DND-41 (cell line): ENCODE results near the gene SYNCRIP.

Experiments
- ATAC-seq: fragments of 200-7000 bp; cut with Tn5 transposase; 3 replicates; pipeline ENCODE4 v1.9.1; 2021; ENCODE audit warnings: low read depth; ENCODE audit not compliant: insufficient read depth
- DNase-seq: peaks from one replicate; pipeline ENCODE4 v3.0.0-alpha.2; 2020
- H2AFZ ChIP-seq: 2 replicates; pipeline ENCODE4 v1.6.0; 2012; ENCODE audit warnings: low read depth, low read length
- H3K27ac ChIP-seq: 2 replicates; pipeline ENCODE4 v1.5.1; 2012; ENCODE audit warnings: low read length, inconsistent platforms
- H3K27me3 ChIP-seq: fragments of 200-600 bp; sonication (generic); 2 replicates; pipeline ENCODE4 v1.6.0; 2012; ENCODE audit warnings: low read length, mild to moderate bottlenecking, inconsistent platforms; ENCODE audit not compliant: insufficient read depth, poor library complexity
- H3K36me3 ChIP-seq: 2 replicates; pipeline ENCODE4 v1.5.1; 2012; ENCODE audit warnings: low read length, inconsistent platforms; ENCODE audit not compliant: insufficient read depth
- H3K4me1 ChIP-seq: 2 replicates; pipeline ENCODE4 v1.5.1; 2012; ENCODE audit warnings: mild to moderate bottlenecking, low read length; ENCODE audit not compliant: insufficient read depth
- H3K4me2 ChIP-seq: 2 replicates; pipeline ENCODE4 v1.6.0; 2012; ENCODE audit warnings: mild to moderate bottlenecking, moderate library complexity, low read length, inconsistent platforms; ENCODE audit not compliant: insufficient read depth
- H3K4me3 ChIP-seq, 2 experiments: fragments of 200-600 bp in 1 of 2; shearing (Covaris generic) in 1 of 2; 2 replicates each; pipeline ENCODE4 v1.5.1; 2012 to 2016; ENCODE audit warnings: inconsistent platforms in 2 of 2, low read length in 2 of 2, mild to moderate bottlenecking in 2 of 2, low read depth in 1 of 2, moderate library complexity in 1 of 2
- H3K79me2 ChIP-seq: 2 replicates; pipeline ENCODE4 v1.6.0; 2012; ENCODE audit warnings: low read length, inconsistent platforms; ENCODE audit not compliant: insufficient read depth
- H3K9ac ChIP-seq: 2 replicates; pipeline ENCODE4 v1.6.0; 2012; ENCODE audit warnings: low read depth, mild to moderate bottlenecking, inconsistent platforms, low read length, moderate library complexity
- H3K9me3 ChIP-seq: 2 replicates; pipeline ENCODE4 v1.5.1; 2012; ENCODE audit warnings: low read length, moderate library complexity, mild to moderate bottlenecking, inconsistent platforms; ENCODE audit not compliant: insufficient read depth, severe bottlenecking
- H4K20me1 ChIP-seq: 2 replicates; pipeline ENCODE4 v1.6.0; 2012; ENCODE audit warnings: low read length; ENCODE audit not compliant: insufficient read depth
- EZH2 ChIP-seq: IDR thresholded peaks from 3 replicates; pipeline ENCODE4 v1.6.1; 2012; ENCODE audit warnings: borderline replicate concordance, low read depth, mild to moderate bottlenecking, moderate library complexity, low read length, inconsistent platforms; ENCODE audit not compliant: severe bottlenecking
- TF ChIP-seq, protein P1 (sequence below): IDR thresholded peaks from 2 replicates; pipeline ENCODE4 v1.5.1; 2012; ENCODE audit warnings: borderline replicate concordance, low read length, moderate library complexity, mild to moderate bottlenecking; ENCODE audit not compliant: poor library complexity, severe bottlenecking; ENCODE audit errors: extremely low read depth

SYNCRIP gene

DNA sequence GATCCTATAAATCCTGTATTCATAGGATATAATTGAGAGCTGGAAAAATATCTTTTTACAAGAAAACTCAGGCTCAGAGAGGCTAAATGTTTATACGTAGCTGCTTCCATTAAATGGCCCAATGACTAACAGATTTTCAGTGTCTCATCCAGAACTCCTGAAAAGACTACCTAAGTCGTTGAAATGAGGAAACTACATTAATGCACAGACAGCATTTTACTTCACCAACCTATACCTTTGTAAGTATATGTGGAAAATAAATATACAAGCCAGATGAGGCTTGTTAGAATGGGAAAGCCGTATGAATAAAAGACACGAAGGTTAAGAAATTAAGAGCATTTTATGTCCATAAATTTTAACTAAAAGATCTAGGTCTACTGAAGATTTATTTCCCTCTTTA lies 40.6 kb downstream of the SYNCRIP start:
- Histone ChIP-seq H3K79me2 (no peaks in the 10 kb centered on the region), H3K4me3 (no peak overlapping the region), H4K20me1 (peaks cover 13% of the 10 kb centered on the region; the same call in 1 of the 2 replicates), H3K4me1 (no peaks in the 10 kb centered on the region), H3K9me3 (no peaks in the 10 kb centered on the region), H3K36me3 (peaks cover 11% of the 10 kb centered on the region; the same call in 1 of the 2 replicates), H3K27ac (no peak overlapping the region), H3K27me3 (no peaks in the 10 kb centered on the region), H2AFZ (no peak overlapping the region), H3K4me2 (no peak overlapping the region), H3K9ac (no peak overlapping the region)
- no peak for ATAC-seq
- TF ChIP-seq, protein P1, sequence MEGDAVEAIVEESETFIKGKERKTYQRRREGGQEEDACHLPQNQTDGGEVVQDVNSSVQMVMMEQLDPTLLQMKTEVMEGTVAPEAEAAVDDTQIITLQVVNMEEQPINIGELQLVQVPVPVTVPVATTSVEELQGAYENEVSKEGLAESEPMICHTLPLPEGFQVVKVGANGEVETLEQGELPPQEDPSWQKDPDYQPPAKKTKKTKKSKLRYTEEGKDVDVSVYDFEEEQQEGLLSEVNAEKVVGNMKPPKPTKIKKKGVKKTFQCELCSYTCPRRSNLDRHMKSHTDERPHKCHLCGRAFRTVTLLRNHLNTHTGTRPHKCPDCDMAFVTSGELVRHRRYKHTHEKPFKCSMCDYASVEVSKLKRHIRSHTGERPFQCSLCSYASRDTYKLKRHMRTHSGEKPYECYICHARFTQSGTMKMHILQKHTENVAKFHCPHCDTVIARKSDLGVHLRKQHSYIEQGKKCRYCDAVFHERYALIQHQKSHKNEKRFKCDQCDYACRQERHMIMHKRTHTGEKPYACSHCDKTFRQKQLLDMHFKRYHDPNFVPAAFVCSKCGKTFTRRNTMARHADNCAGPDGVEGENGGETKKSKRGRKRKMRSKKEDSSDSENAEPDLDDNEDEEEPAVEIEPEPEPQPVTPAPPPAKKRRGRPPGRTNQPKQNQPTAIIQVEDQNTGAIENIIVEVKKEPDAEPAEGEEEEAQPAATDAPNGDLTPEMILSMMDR, result no peak
- TF ChIP-seq EZH2, result no peak
- no peak for DNase-seq

- H3K36me3 ChIP-seq, result peaks cover 7% of the 10 kb centered on the region; the same call in 1 of the 2 replicates
- H3K27ac ChIP-seq, result no peak overlapping the region
- no peak for TF ChIP-seq EZH2
- TF ChIP-seq, protein P1, result no peak
- H3K9ac ChIP-seq, result no peak overlapping the region
- ATAC-seq (no peak), DNase-seq (no peak)
- H4K20me1 ChIP-seq, result peaks cover 9% of the 10 kb centered on the region; the same call in 1 of the 2 replicates
- H2AFZ ChIP-seq, result no peak overlapping the region
- no peaks in the 10 kb centered on the region for H3K9me3 ChIP-seq
- no peak overlapping the region for H3K4me3 ChIP-seq
- no peaks in the 10 kb centered on the region for H3K79me2 ChIP-seq
- H3K4me2 ChIP-seq, result no peak overlapping the region
- H3K27me3 ChIP-seq, result no peaks in the 10 kb centered on the region
- H3K4me1 ChIP-seq, result no peaks in the 10 kb centered on the region
These were observed 41.9 kb downstream of the SYNCRIP start for GRCh38 chr6:85600713-85601313.

- Histone ChIP-seq H3K79me2 (peaks cover 29% of the 10 kb centered on the region), H2AFZ (peak overlapping the region; percentile 96)
These were observed 48.3 kb downstream of the SYNCRIP start for GRCh38 chr6:85594197-85594930.

More at GRCh38 chr6:85594197-85594930, 48.3 kb downstream of the SYNCRIP start:
- H3K4me3 ChIP-seq, result peak overlapping the region; percentile 75 to 82
- TF ChIP-seq, protein P1, result no peak
- no peak for TF ChIP-seq EZH2
- DNase-seq (no peak), ATAC-seq (no peak)
- H3K4me1 ChIP-seq, result peaks cover 21% of the 10 kb centered on the region
- H3K4me2 ChIP-seq, result peak overlapping the region; percentile 94
- H3K27ac ChIP-seq, result peak overlapping the region; percentile 57
- H4K20me1 ChIP-seq, result no peaks in the 10 kb centered on the region
- H3K27me3 ChIP-seq, result peaks cover 11% of the 10 kb centered on the region
- H3K9me3 ChIP-seq, result no peaks in the 10 kb centered on the region
- peaks cover 4% of the 10 kb centered on the region; the same call in 1 of the 2 replicates for H3K36me3 ChIP-seq
- peak overlapping the region; percentile 90 for H3K9ac ChIP-seq
